NCI-H2196 treated with DMSO at 0.1 percent for 48 hours (cell line): ENCODE measurements around the gene SNX32.

Experiments used
- DNase-seq: peaks from one replicate; lab custom pipeline; 2025; ENCODE audit not compliant: unreplicated experiment; lab: John Stamatoyannopoulos, UW

SNX32 gene

DNA sequence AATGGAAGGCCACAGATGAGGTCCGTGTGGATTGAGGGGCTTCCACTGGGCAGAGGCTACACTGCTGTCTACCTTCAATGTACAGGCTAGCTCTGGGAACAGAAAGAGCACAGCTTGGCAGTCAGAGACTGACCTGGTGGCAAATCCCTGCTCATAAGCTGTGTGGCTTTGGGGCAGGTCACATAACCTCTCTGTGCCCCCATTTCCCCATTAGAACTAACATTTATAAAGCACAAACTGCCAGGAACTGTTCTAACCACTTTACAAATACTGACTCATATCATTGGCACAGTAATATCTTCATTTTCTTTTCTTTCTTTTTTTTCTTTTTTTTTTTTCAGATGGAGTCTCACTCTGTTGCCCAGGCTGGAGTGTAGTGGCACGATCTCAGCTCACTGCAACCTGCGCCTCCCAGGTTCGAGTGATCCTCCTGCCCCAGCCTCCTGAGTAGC, 63.3 kb downstream of the SNX32 start:
- DNase-seq: no peak

DNA sequence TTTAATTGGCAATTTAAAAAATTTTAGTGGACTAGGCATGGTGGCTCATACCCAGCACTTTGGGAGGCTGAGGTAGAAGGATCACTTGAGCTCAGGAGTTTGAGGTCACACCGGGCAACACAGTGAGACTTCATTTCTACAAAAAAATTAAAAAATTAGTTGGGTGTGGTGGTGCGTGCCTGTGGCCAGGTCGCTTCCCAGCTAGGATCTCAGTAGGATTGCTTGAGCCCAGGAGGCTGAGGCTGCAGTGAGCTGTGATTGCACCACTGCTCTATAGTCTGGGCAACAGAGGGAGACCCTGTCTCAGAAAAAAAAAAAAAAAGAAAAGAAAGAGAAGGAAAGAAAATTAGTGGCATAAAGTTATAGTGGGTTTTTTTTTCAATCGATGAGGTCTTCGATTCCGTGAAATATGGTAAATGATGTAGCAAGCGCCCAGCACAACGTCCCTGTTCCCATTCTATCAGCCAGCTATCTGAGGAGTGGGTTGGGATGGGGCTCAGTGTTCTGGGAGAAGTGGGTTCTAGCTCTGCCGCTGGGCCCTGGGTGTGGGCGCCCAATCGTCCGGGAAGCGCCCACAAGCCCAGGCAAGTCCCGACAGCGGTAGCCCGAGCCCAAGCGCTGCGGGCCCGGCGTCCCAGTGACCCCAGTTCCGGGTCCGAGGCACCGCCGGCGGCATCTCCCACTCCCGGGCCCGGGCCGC, 65.0 kb downstream of the SNX32 start:
- no peak for DNase-seq

- no peak for DNase-seq
Observed at GRCh38 chr11:65899356-65900124, 65.8 kb downstream of the SNX32 start.

- peak; percentile 80 for DNase-seq
Observed at GRCh38 chr11:65900125-65900898, 66.5 kb downstream of the SNX32 start, which contains the start of gene FOSL1. TSS of gene FOSL1 (minus strand) at chr11:65900388. CDS start at chr11:65900339, 49 bp downstream.

DNA sequence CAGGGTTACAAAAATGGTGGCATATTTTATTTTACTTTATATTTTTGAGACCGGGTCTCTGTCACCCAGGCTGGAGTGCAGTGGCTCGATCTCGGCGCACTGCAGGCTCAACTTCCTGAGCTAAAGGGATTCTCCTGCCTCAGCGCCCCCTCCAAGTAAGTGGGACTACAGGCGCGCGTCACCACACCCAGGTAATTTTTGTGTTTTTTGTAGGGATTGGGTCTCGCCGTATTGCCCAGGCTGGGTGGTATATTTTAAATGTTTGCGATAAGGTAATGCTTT, 67.1 kb downstream of the SNX32 start:
- no peak for DNase-seq

GRCh38 chr11:65903068-65903481, 69.3 kb downstream of the SNX32 start:
- no peak for DNase-seq
